ENCODE data around the gene SMG6.
A peak's percentile ranks its signal among the peaks of the same experiment; 100 is the strongest.

SMG6 gene

GRCh38 chr17:2303204-2304188 lies at the start of gene SMG6, which contains the start of gene SRR:
TSS of gene SMG6 (minus strand) at chr17:2303785. CDS start at chr17:2303720, 65 bp downstream.
TSS of gene SRR (plus strand) at chr17:2303950. CDS start at chr17:2315561, 11,611 bp downstream.
- peak; percentile 95 for ATAC-seq
- TF ChIP-seq POU6F1 (CRISPR knock-in tag; IDR thresholded peaks at IDR 0.05; ENCODE audit: borderline replicate concordance, low read depth): no peak
- TF ChIP-seq SNAI2 (CRISPR knock-in tag; IDR thresholded peaks at IDR 0.05): no peak
- no peak for TF ChIP-seq PATZ1 (CRISPR knock-in tag; IDR thresholded peaks at IDR 0.05; ENCODE audit: borderline replicate concordance)
- no peak for TF ChIP-seq TCF4 (CRISPR knock-in tag; IDR thresholded peaks at IDR 0.05; ENCODE audit: borderline replicate concordance)
- no peak for TF ChIP-seq BACH2 (CRISPR knock-in tag; IDR thresholded peaks at IDR 0.05; ENCODE audit: borderline replicate concordance)
- no peak for TF ChIP-seq ZNF8 (CRISPR knock-in tag; IDR thresholded peaks at IDR 0.05)
- TF ChIP-seq OSR1 (CRISPR knock-in tag; IDR thresholded peaks at IDR 0.05): no peak
- no peak for TF ChIP-seq ZFP30 (CRISPR knock-in tag; IDR thresholded peaks at IDR 0.05)
- no peak for TF ChIP-seq ARNTL (CRISPR knock-in tag; IDR thresholded peaks at IDR 0.05; ENCODE audit: borderline replicate concordance, low read depth)
- TF ChIP-seq CREB5 (CRISPR knock-in tag; IDR thresholded peaks at IDR 0.05; ENCODE audit: low read depth): no peak
- no peak for TF ChIP-seq CSDC2 (CRISPR knock-in tag; IDR thresholded peaks at IDR 0.05)
- TF ChIP-seq ESRRG (CRISPR knock-in tag; IDR thresholded peaks at IDR 0.05): no peak
- no peak for TF ChIP-seq ZNF70 (CRISPR knock-in tag; IDR thresholded peaks at IDR 0.05)
- TF ChIP-seq ZFP3 (CRISPR knock-in tag; IDR thresholded peaks at IDR 0.05): no peak
- no peak for TF ChIP-seq RARB (CRISPR knock-in tag; IDR thresholded peaks at IDR 0.05)
- no peak; the same call in 1 of the 2 replicates for TF ChIP-seq ZNF565 (CRISPR knock-in tag; conservative IDR thresholded peaks at IDR 0.05; ENCODE audit: low read depth)

- ATAC-seq: no peak
- TF ChIP-seq GLIS3 (CRISPR knock-in tag; IDR thresholded peaks at IDR 0.05) (no peak), ISL1 (CRISPR knock-in tag; IDR thresholded peaks at IDR 0.05) (no peak), ESRRG (CRISPR knock-in tag; IDR thresholded peaks at IDR 0.05) (no peak), TOX (CRISPR knock-in tag; IDR thresholded peaks at IDR 0.05; ENCODE audit: borderline replicate concordance) (no peak), PPARA (CRISPR knock-in tag; IDR thresholded peaks at IDR 0.05; ENCODE audit: borderline replicate concordance) (no peak), ZFP30 (CRISPR knock-in tag; IDR thresholded peaks at IDR 0.05) (no peak), CSRNP3 (CRISPR knock-in tag; IDR thresholded peaks at IDR 0.05) (no peak), BACH2 (CRISPR knock-in tag; IDR thresholded peaks at IDR 0.05; ENCODE audit: borderline replicate concordance) (no peak), ZNF8 (CRISPR knock-in tag; IDR thresholded peaks at IDR 0.05) (no peak), TCF4 (CRISPR knock-in tag; IDR thresholded peaks at IDR 0.05; ENCODE audit: borderline replicate concordance) (no peak), ZC3H10 (CRISPR knock-in tag; IDR thresholded peaks at IDR 0.05) (no peak), ZFP3 (CRISPR knock-in tag; IDR thresholded peaks at IDR 0.05) (no peak)
Observed at GRCh38 chr17:2351269-2351668, 47.7 kb upstream of the SMG6 start.
